GM18868 (cell line): Measurements from ENCODE around the gene NEU1.
A peak's percentile ranks its signal among the peaks of the same experiment; 100 is the strongest.
"Not testable (repeated sequence)": the region's sequence is repeated elsewhere in the genome, so short reads cannot be mapped to it uniquely, and the experiment has no call there.

ENCODE experiments used
- ATAC-seq: cut with Tn5 transposase; IDR thresholded peaks from one replicate; pipeline ENCODE4 v1.9.1; 2021; ENCODE audit warnings: mild to moderate bottlenecking, moderate library complexity; ENCODE audit not compliant: unreplicated experiment

Gene NEU1

GRCh38 chr6:31847276-31847978 lies 15.2 kb downstream of the NEU1 start:
- no peak for ATAC-seq

- ATAC-seq = no peak
Observed at GRCh38 chr6:31844507-31844906, 18.1 kb downstream of the NEU1 start.

GRCh38 chr6:31842053-31842452 lies 20.6 kb downstream of the NEU1 start:
- no peak for ATAC-seq

GRCh38 chr6:31839779-31840126 lies 22.9 kb downstream of the NEU1 start:
- ATAC-seq = not testable (repeated sequence)

- ATAC-seq = no peak
Observed at GRCh38 chr6:31838968-31839367, 23.7 kb downstream of the NEU1 start.

GRCh38 chr6:31838114-31838553 lies 24.5 kb downstream of the NEU1 start:
- not testable (repeated sequence) for ATAC-seq

- ATAC-seq = no peak
Observed at GRCh38 chr6:31837369-31838113, 25.1 kb downstream of the NEU1 start.

GRCh38 chr6:31836474-31837368 lies 25.9 kb downstream of the NEU1 start:
- ATAC-seq = no peak

- ATAC-seq = no peak
Observed at GRCh38 chr6:31836047-31836473, 26.6 kb downstream of the NEU1 start.

GRCh38 chr6:31834367-31835250 lies 28.0 kb downstream of the NEU1 start:
- ATAC-seq = no peak

GRCh38 chr6:31831350-31832215 lies 31.0 kb downstream of the NEU1 start:
- ATAC-seq = no peak

GRCh38 chr6:31830886-31831335 lies 31.7 kb downstream of the NEU1 start:
- ATAC-seq = no peak

GRCh38 chr6:31829633-31830283 lies 32.9 kb downstream of the NEU1 start:
- ATAC-seq = no peak

- peak; percentile 69 for ATAC-seq
Observed at GRCh38 chr6:31827286-31828079, 35.1 kb downstream of the NEU1 start, which contains the start of gene HSPA1B. TSS of gene HSPA1B (plus strand) at chr6:31827738. CDS start at chr6:31827951, 213 bp downstream.

- no peak for ATAC-seq
Observed at GRCh38 chr6:31826793-31827285, 35.8 kb downstream of the NEU1 start.

- no peak for ATAC-seq
Observed at GRCh38 chr6:31825553-31825952, 37.1 kb downstream of the NEU1 start.

- ATAC-seq = not testable (repeated sequence)
Observed at GRCh38 chr6:31823592-31824196, 38.9 kb downstream of the NEU1 start.
